Measurements from ENCODE around the gene RHOJ. TPM values are rescaled to one million over a fixed set of nuclear protein-coding genes. Genes with fewer than 3 reads are reported as not detected.

RHOJ gene
- total RNA-seq, 1 experiment from 2014 or later = 0.40 TPM

- intact Hi-C loops (cut with micrococcal nuclease; ENCODE audit: unreplicated experiment) = no loop called here
- no peaks in the 10 kb centered on the region for H3K27me3 Mint-ChIP-seq (ENCODE audit: unreplicated experiment)
- TF ChIP-seq CTCF (IDR thresholded peaks at IDR 0.05; ENCODE audit: unreplicated experiment) = no peak
- no TSS peak for BruUV-seq (replicated peaks)
- no peak overlapping the region for H3K27ac Mint-ChIP-seq (ENCODE audit: unreplicated experiment)
- CTCF ChIA-PET = no interaction called here
- H3K9me3 Mint-ChIP-seq (ENCODE audit: low read depth, unreplicated experiment) = no peaks in the 10 kb centered on the region
- DNase-seq = no peak
- no peak overlapping the region for H3K4me3 Mint-ChIP-seq (ENCODE audit: low read depth, unreplicated experiment)
- H3K36me3 Mint-ChIP-seq (ENCODE audit: insufficient read depth, unreplicated experiment) = no peaks in the 10 kb centered on the region
- H3K4me1 Mint-ChIP-seq (ENCODE audit: low read depth, unreplicated experiment) = peaks cover 6% of the 10 kb centered on the region
Observed at GRCh38 chr14:63178912-63179311, 25.3 kb upstream of the RHOJ start.

- peaks cover 6% of the 10 kb centered on the region for H3K4me1 Mint-ChIP-seq (ENCODE audit: low read depth, unreplicated experiment)
- H3K9me3 Mint-ChIP-seq (ENCODE audit: low read depth, unreplicated experiment) = no peaks in the 10 kb centered on the region
- CTCF ChIA-PET = no interaction called here
- intact Hi-C loops (cut with micrococcal nuclease; ENCODE audit: unreplicated experiment) = no loop called here
- no peak overlapping the region for H3K27ac Mint-ChIP-seq (ENCODE audit: unreplicated experiment)
- BruUV-seq (replicated peaks) = no TSS peak
- DNase-seq = no peak
- H3K4me3 Mint-ChIP-seq (ENCODE audit: low read depth, unreplicated experiment) = no peak overlapping the region
- no peaks in the 10 kb centered on the region for H3K36me3 Mint-ChIP-seq (ENCODE audit: insufficient read depth, unreplicated experiment)
- TF ChIP-seq CTCF (IDR thresholded peaks at IDR 0.05; ENCODE audit: unreplicated experiment) = no peak
- no peaks in the 10 kb centered on the region for H3K27me3 Mint-ChIP-seq (ENCODE audit: unreplicated experiment)
Observed at GRCh38 chr14:63179383-63179782, 24.9 kb upstream of the RHOJ start.

GRCh38 chr14:63180011-63180410 lies 24.2 kb upstream of the RHOJ start:
- Mint-ChIP-seq H3K9me3 (ENCODE audit: low read depth, unreplicated experiment) (no peaks in the 10 kb centered on the region), H3K4me3 (ENCODE audit: low read depth, unreplicated experiment) (no peak overlapping the region), H3K27ac (ENCODE audit: unreplicated experiment) (no peak overlapping the region), H3K27me3 (ENCODE audit: unreplicated experiment) (no peaks in the 10 kb centered on the region), H3K4me1 (ENCODE audit: low read depth, unreplicated experiment) (peaks cover 6% of the 10 kb centered on the region), H3K36me3 (ENCODE audit: insufficient read depth, unreplicated experiment) (no peaks in the 10 kb centered on the region)
- CTCF ChIA-PET = no interaction called here
- BruUV-seq (replicated peaks) = no TSS peak
- DNase-seq = no peak
- intact Hi-C loops (cut with micrococcal nuclease; ENCODE audit: unreplicated experiment) = no loop called here
- no peak for TF ChIP-seq CTCF (IDR thresholded peaks at IDR 0.05; ENCODE audit: unreplicated experiment)

GRCh38 chr14:63182968-63183367 lies 21.3 kb upstream of the RHOJ start:
- Mint-ChIP-seq H3K4me3 (ENCODE audit: low read depth, unreplicated experiment) (no peak overlapping the region), H3K27ac (ENCODE audit: unreplicated experiment) (no peak overlapping the region), H3K4me1 (ENCODE audit: low read depth, unreplicated experiment) (peaks cover 5% of the 10 kb centered on the region), H3K9me3 (ENCODE audit: low read depth, unreplicated experiment) (no peaks in the 10 kb centered on the region), H3K36me3 (ENCODE audit: insufficient read depth, unreplicated experiment) (no peaks in the 10 kb centered on the region), H3K27me3 (ENCODE audit: unreplicated experiment) (no peaks in the 10 kb centered on the region)
- no TSS peak for BruUV-seq (replicated peaks)
- TF ChIP-seq CTCF (IDR thresholded peaks at IDR 0.05; ENCODE audit: unreplicated experiment) = no peak
- CTCF ChIA-PET = no interaction called here
- no peak for DNase-seq
- intact Hi-C loops (cut with micrococcal nuclease; ENCODE audit: unreplicated experiment) = no loop called here

- Mint-ChIP-seq H3K9me3 (ENCODE audit: low read depth, unreplicated experiment) (no peaks in the 10 kb centered on the region), H3K4me3 (ENCODE audit: low read depth, unreplicated experiment) (no peak overlapping the region), H3K36me3 (ENCODE audit: insufficient read depth, unreplicated experiment) (no peaks in the 10 kb centered on the region), H3K4me1 (ENCODE audit: low read depth, unreplicated experiment) (no peaks in the 10 kb centered on the region), H3K27ac (ENCODE audit: unreplicated experiment) (no peak overlapping the region), H3K27me3 (ENCODE audit: unreplicated experiment) (no peaks in the 10 kb centered on the region)
- CTCF ChIA-PET = no interaction called here
- no TSS peak for BruUV-seq (replicated peaks)
- DNase-seq = no peak
- intact Hi-C loops (cut with micrococcal nuclease; ENCODE audit: unreplicated experiment) = no loop called here
- no peak for TF ChIP-seq CTCF (IDR thresholded peaks at IDR 0.05; ENCODE audit: unreplicated experiment)
Observed at GRCh38 chr14:63186453-63186852, 17.8 kb upstream of the RHOJ start.
